AG04449 (cell line): Measurements from ENCODE around the gene C9.

Experiments
- CTCF ChIA-PET: fragments of 350-600 bp; formaldehyde crosslinking; extraction: SDS; loops from one replicate; lab custom pipeline; 2021; ENCODE audit warnings: antibody characterized with exemption; lab: Yijun Ruan, JAX
- POLR2A ChIA-PET: fragments of 400-600, 350-600 bp; formaldehyde crosslinking; extraction: SDS; loops from one replicate; lab custom pipeline; 2020; ENCODE audit warnings: antibody characterized with exemption, inconsistent platforms; lab: Yijun Ruan, JAX
- DNase-seq: peaks from one replicate; pipeline ENCODE4 v3.0.0-alpha.2; 2010; ENCODE audit warnings: low read depth, low spot score
- H3K4me3 ChIP-seq: 2 replicates; pipeline ENCODE4 v1.5.1; 2011; ENCODE audit warnings: low read depth, mild to moderate bottlenecking, control low read depth, low read length
- CTCF ChIP-seq: IDR thresholded peaks from one replicate; pipeline ENCODE4 v1.5.1; 2011; ENCODE audit warnings: mild to moderate bottlenecking, moderate library complexity, low read length, control low read depth, inconsistent platforms; ENCODE audit not compliant: insufficient read depth; ENCODE audit errors: missing control alignments

The C9 gene

GRCh38 chr5:39364367-39364766 lies at the start of gene C9:
TSS of gene C9 (minus strand) at chr5:39364495. CDS start at chr5:39364464, 31 bp downstream.
- POLR2A ChIA-PET = no interaction called here
- CTCF ChIA-PET = no interaction called here
- no peak for DNase-seq
- no peak within 1 kb of the TSS for H3K4me3 ChIP-seq
- TF ChIP-seq CTCF = no peak

- no peak for DNase-seq
- POLR2A ChIA-PET = interaction anchor here (1.1 to 4.2 kb wide), 2 partner anchors 11 to 19 kb away, joined by 3 to 32 read pairs; partner anchors contain the start of gene DAB2
- CTCF ChIA-PET = interaction anchor here (1.0 to 4.2 kb wide), 4 partner anchors 11 to 157 kb away, joined by 3 to 23 read pairs (median 13); partner anchors contain the start of gene DAB2
- no peak overlapping the region for H3K4me3 ChIP-seq
- no peak for TF ChIP-seq CTCF
These were observed 49.5 kb upstream of the C9 start for GRCh38 chr5:39413771-39414170.

- POLR2A ChIA-PET = interaction anchor here (4.2 kb wide), 1 partner anchor 12 kb away, joined by 32 read pairs; the partner anchor contains the start of gene DAB2
- CTCF ChIA-PET = interaction anchor here (0.6 to 4.2 kb wide), 6 partner anchors 11 to 789 kb away, joined by 3 to 23 read pairs (median 9); partner anchors contain the start of gene DAB2
These were observed 48.6 kb upstream of the C9 start for GRCh38 chr5:39412721-39413394.

GRCh38 chr5:39411985-39412384 lies 47.7 kb upstream of the C9 start:
- CTCF ChIA-PET = interaction anchor here (2.7 to 3.5 kb wide), 2 partner anchors 12 to 159 kb away, joined by 9 to 15 read pairs; partner anchors contain the start of gene DAB2
- POLR2A ChIA-PET = interaction anchor here (2.7 kb wide), 1 partner anchor 11 kb away, joined by 21 read pairs; the partner anchor contains the start of gene DAB2
- no peak for TF ChIP-seq CTCF

More at GRCh38 chr5:39412721-39413394, 48.6 kb upstream of the C9 start:
- no peak overlapping the region for H3K4me3 ChIP-seq
- no peak for DNase-seq
- no peak for TF ChIP-seq CTCF

GRCh38 chr5:39411061-39411460 lies 46.8 kb upstream of the C9 start:
- no peak for TF ChIP-seq CTCF
- CTCF ChIA-PET = interaction anchor here (1.0 to 3.5 kb wide), 4 partner anchors 13 to 160 kb away, joined by 3 to 15 read pairs (median 8); partner anchors contain the start of gene DAB2
- H3K4me3 ChIP-seq = no peak overlapping the region
- DNase-seq = no peak
- POLR2A ChIA-PET = interaction anchor here (1.2 to 2.7 kb wide), 3 partner anchors 10 to 14 kb away, joined by 3 to 21 read pairs (median 4); partner anchors contain the start of gene DAB2

More at GRCh38 chr5:39411985-39412384, 47.7 kb upstream of the C9 start:
- H3K4me3 ChIP-seq = no peak overlapping the region
- no peak for DNase-seq

GRCh38 chr5:39409033-39409432 lies 44.7 kb upstream of the C9 start:
- H3K4me3 ChIP-seq = no peak overlapping the region
- TF ChIP-seq CTCF = no peak
- ChIA-PET CTCF (interaction anchor here (1.3 kb wide), 1 partner anchor 33 kb away, joined by 4 read pairs; no protein-coding TSS in a partner anchor), POLR2A (no interaction called here)
- no peak for DNase-seq
